Daoy (cell line): ENCODE data around the gene SMARCA2. TPM values are rescaled to one million over a fixed set of nuclear protein-coding genes. Genes with fewer than 3 reads are reported as not detected.

Source experiments
- DNase-seq: peaks from one replicate; pipeline ENCODE4 v3.0.0-alpha.2; 2015; ENCODE audit warnings: low read depth
- total RNA-seq: library from RNA; depleted of rRNA; stranded (reverse); fragments of >200 nt; shearing (Covaris generic); gene quantifications from 2 replicates; pipeline ENCODE4 v1.2.3, GENCODE V29; 2014

SMARCA2 gene
- total RNA-seq, 1 experiment from 2014 or later = 56.6 TPM

- peak; percentile 25 for DNase-seq
These were observed 195.1 kb downstream of the SMARCA2 start for GRCh38 chr9:2210201-2210600.

DNA sequence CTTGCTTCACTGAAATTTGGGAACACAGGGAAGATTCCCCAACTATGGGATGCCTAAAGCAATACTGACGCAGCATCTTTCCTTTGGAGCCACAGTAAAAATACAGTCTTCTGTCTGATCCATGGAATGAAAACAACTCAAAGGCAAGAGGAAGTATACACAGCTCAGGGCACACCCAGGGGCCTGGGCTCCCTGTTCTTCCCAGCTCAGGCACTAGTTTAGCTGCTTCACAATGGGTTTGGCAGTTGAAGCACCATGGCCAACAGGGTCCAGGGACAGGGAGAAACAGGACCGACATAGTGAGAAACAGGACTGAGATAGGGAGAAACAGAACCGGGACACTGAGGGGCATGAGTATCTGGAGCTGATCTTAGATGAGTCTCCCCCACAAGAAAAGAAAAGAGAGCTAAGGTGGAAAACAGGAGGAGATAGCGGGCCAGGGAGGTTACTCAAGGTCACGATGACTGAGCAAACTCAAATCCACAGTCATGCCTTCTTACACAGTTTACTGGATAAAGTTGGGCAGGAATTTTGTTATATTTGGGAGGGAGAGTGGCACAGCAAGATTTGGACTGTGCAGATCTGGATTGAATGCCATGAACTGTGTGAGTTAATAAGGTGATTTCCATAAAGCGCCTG lies 198.8 kb downstream of the SMARCA2 start:
- no peak for DNase-seq

- DNase-seq = no peak
These were observed 199.6 kb downstream of the SMARCA2 start for GRCh38 chr9:2214707-2215106.

GRCh38 chr9:2215921-2216441 lies 200.8 kb downstream of the SMARCA2 start:
- DNase-seq = no peak

- peak; percentile 48 for DNase-seq
These were observed 201.4 kb downstream of the SMARCA2 start for GRCh38 chr9:2216591-2216990.

GRCh38 chr9:2217540-2217939 lies 202.4 kb downstream of the SMARCA2 start:
- no peak for DNase-seq

DNA sequence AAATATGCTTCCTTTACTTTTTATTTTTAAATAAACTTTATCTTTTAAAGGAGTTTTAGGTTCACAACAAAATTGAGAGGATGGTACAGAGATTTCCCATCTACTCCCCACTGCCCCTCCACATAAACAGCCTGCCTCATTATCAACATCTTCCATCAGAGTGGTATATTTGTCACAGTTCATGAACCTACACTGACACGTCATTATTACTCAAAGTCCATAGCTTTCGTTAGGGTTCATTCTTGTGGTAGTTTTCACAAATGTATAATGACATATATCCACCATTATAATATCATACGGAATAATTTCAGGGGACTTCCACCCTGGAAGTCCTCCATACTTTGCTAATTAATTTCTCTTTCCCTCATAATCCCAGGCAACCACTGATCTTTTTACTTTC lies 204.9 kb downstream of the SMARCA2 start:
- DNase-seq = peak; percentile 48

- peak; percentile 37 for DNase-seq
These were observed 212.2 kb downstream of the SMARCA2 start for GRCh38 chr9:2227144-2227867.

- peak; percentile 45 for DNase-seq
These were observed 213.0 kb downstream of the SMARCA2 start for GRCh38 chr9:2228132-2228531.

- DNase-seq = no peak
These were observed 213.5 kb downstream of the SMARCA2 start for GRCh38 chr9:2228641-2229040.

GRCh38 chr9:2229109-2229721 lies 214.1 kb downstream of the SMARCA2 start:
- no peak for DNase-seq

DNA sequence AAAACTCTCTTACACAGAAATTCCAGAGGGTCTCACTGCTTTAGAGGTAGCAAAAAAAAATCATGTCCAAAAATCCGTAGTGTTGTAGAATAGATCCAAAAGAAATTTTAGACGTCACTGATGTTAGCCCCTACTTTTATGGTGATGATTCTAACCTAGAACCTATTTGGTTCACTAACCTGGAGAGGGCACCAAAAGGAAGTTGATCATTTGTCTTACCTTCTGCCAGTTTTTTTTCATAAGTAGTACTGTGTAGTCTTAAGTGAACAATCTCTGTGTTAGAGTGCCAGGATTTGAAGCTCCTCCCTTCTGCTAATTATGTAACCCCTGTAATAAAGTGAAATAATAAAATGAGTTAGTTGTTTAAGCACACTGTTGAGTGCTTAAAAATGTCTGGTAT lies 215.2 kb downstream of the SMARCA2 start:
- no peak for DNase-seq

- no peak for DNase-seq
These were observed 216.0 kb downstream of the SMARCA2 start for GRCh38 chr9:2231101-2231500.

GRCh38 chr9:2231829-2232228 lies 216.7 kb downstream of the SMARCA2 start:
- DNase-seq = peak; percentile 72

DNA sequence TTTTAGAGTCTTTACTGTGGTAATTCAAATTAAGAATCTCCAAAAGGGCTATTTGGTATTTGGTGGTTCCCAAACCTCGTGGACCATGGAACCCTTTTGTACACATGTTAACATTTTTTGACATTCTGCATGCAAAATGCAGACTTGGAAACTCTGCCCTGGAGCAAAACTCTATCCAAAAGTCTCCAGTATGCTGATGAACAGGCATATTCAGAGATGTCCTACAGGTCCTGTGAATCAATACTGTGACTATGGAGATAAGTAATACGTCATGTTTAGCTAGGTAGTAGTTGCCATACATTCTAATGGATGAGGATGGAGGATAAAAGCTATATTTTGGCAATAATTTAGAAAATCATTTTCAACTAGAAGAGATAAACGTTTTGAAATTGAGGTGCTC lies 218.1 kb downstream of the SMARCA2 start:
- no peak for DNase-seq

DNA sequence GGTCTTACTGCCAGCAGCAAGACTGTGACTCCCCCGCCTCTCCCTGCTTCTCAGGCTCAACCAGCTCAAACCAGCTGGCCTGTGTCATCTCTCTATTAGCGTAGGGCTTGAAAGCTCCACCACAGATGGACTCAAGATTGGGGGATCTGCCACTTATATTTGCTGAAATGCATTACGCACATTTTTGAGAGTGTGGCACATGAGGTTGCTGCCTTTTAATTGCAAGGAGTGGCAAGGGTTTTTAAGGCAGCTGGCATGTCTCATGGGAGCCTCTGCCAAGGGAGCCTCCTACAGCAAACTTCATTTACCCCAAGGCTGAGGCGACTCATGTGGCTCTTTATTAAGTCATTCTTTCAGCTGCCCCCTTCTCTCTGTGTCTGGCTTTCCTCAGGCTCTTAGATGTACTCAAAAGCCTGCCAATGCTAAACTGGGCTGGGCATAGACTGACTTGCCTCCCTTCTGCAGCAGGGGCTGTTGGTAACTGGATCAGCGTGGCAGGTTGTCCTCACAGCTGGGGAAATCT lies 219.3 kb downstream of the SMARCA2 start:
- DNase-seq = peak; percentile 56

- DNase-seq = no peak
These were observed 220.5 kb downstream of the SMARCA2 start for GRCh38 chr9:2235623-2236022.

DNA sequence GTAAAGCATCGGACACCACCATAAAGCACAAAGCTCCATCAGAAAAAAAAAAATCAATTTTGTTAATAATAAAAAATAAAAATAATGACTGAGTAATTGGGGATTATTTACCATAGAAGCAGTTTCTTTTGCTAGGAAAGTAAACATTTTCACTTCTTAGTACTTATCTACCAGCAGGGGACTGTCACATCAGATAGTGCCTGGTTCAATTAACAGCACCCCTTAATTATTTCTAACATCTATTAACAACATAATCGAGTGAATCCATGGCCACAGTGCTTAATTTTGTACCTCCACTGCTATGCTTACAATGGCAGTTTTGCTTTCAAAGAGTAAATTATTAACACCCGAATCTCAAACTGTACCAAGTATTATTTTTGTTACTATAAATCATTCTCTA lies 221.7 kb downstream of the SMARCA2 start:
- DNase-seq = no peak

- DNase-seq = peak; percentile 73
These were observed 226.3 kb downstream of the SMARCA2 start for GRCh38 chr9:2241461-2241835.

GRCh38 chr9:2241836-2242741 lies 226.9 kb downstream of the SMARCA2 start:
- DNase-seq = peak; percentile 90

- no peak for DNase-seq
These were observed 227.7 kb downstream of the SMARCA2 start for GRCh38 chr9:2242831-2243330.
